Coronary artery (tissue), 2 donors: Measurements from ENCODE around the gene PIMREG.

Experiments
- DNase-seq: peaks from one replicate; pipeline ENCODE4 v3.0.0-alpha.2; 2017; ENCODE audit warnings: low spot score
- H3K27ac ChIP-seq, 2 donors: fragments of 200-600 bp; sonication (generic); one replicate each; pipeline ENCODE4 v1.5.1; 2016 to 2019
- H3K4me3 ChIP-seq: fragments of 200-600 bp; sonication (generic); 2 replicates; pipeline ENCODE4 v1.5.1; 2016; ENCODE audit warnings: mild to moderate bottlenecking, moderate library complexity
- TF ChIP-seq, protein P1 (sequence below): fragments of 200-600 bp; sonication (generic); IDR thresholded peaks from one replicate; pipeline ENCODE4 v1.5.1; 2019; ENCODE audit warnings: antibody characterized with exemption

The PIMREG gene

DNA sequence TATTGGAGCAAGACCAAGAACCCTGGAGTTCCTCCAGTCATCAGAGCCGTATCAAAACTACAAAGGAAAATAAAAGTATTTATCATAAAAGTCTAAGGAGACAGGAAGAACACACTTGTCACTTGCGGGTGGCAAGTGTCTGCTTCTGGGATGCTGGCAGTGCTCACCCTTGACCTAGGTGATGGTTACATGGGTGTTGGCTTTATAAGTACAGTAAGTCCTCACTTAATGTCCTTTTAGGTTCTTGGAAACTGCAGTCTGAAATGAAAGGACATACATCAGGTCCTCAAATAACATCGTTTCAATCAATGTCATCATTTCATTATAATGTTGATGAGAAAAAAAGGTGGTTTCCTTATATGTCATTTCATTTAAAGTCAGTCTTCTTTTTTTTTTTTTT, 6.3 kb upstream of the PIMREG start:
- DNase-seq = no peak
- H3K27ac ChIP-seq = no peak overlapping the region
- TF ChIP-seq, protein P1, sequence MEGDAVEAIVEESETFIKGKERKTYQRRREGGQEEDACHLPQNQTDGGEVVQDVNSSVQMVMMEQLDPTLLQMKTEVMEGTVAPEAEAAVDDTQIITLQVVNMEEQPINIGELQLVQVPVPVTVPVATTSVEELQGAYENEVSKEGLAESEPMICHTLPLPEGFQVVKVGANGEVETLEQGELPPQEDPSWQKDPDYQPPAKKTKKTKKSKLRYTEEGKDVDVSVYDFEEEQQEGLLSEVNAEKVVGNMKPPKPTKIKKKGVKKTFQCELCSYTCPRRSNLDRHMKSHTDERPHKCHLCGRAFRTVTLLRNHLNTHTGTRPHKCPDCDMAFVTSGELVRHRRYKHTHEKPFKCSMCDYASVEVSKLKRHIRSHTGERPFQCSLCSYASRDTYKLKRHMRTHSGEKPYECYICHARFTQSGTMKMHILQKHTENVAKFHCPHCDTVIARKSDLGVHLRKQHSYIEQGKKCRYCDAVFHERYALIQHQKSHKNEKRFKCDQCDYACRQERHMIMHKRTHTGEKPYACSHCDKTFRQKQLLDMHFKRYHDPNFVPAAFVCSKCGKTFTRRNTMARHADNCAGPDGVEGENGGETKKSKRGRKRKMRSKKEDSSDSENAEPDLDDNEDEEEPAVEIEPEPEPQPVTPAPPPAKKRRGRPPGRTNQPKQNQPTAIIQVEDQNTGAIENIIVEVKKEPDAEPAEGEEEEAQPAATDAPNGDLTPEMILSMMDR = no peak
- H3K4me3 ChIP-seq = no peak overlapping the region

DNA sequence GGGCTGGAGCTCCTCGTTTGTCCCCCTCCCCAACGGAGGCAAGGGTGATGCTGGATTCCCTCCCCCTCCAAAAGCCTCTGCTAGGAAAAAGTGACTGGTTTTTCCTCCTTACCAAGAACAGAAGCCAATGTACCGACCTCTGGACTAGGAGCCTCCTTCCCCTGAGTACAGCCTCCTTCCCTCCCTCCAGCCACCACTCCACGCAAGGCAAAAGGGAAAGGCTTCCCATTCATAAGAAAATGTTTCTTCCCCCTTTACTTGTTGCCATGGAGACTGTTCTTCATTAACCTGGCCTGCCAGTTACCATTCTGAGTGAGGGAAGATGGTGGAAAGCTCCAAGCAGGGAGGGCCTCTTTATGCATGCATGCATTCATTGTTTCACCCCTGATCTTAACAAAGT, 4.3 kb upstream of the PIMREG start:
- no peak for DNase-seq
- no peak overlapping the region for H3K4me3 ChIP-seq
- TF ChIP-seq, protein P1 = no peak
- H3K27ac ChIP-seq = no peak overlapping the region

DNA sequence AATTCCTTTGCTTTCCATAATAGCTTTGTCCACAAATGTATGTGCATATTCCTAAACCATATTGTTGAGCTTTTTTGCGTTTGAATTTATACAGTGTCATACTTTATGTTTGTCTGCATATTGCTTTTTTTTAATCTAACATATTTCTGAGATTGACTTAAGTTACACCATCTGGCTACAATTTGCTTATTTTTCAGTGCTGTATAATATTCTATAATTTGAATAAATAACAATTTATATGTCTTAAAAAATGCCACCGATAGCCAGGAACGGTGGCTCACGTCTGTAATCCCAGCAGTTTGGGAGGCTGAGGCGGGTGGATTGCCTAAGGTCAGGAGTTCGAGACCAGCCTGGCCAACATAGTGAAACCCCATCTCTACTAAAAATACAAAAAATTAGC, 1.5 kb upstream of the PIMREG start:
- DNase-seq = no peak
- TF ChIP-seq, protein P1 = no peak
- H3K4me3 ChIP-seq = no peak overlapping the region
- no peak overlapping the region for H3K27ac ChIP-seq

DNA sequence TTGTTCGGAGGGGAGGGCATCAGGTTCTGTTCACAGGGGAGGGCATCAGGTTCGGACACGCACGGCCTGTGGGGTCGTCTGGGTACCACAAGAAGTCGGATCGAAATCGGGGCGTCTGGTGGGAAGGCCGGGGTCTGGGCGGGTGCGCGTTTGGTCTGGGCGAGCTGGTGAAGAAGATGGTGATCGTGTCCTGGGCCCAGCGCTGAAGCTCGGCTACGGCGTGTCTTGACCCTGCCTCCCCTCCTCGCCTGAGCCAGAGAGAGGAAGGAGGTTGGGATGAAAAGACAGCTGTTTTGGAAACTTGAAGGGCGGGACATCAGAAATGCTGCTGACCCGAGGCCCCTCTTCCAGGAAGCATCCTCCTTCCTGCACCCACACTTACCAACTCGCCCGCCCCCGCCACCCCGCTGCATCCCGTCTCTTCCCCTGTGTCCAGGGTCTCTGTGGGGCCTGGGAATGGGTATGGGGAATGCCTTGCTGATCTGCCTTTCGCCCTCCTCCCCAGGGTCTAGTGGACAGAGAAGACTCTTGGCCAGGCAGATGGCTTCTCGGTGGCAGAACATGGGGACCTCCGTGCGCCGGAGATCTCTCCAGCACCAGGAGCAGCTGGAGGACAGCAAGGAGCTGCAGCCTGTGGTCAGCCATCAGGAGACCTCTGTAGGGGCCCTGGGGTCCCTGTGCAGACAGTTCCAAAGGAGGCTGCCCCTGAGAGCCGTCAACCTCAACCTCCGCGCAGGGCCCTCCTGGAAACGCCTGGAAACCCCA, 498 bp downstream of the PIMREG start:
- no peak for DNase-seq
- peak overlapping the region; percentile 74 for H3K4me3 ChIP-seq
- TF ChIP-seq, protein P1 = no peak
- no peak overlapping the region for H3K27ac ChIP-seq

DNA sequence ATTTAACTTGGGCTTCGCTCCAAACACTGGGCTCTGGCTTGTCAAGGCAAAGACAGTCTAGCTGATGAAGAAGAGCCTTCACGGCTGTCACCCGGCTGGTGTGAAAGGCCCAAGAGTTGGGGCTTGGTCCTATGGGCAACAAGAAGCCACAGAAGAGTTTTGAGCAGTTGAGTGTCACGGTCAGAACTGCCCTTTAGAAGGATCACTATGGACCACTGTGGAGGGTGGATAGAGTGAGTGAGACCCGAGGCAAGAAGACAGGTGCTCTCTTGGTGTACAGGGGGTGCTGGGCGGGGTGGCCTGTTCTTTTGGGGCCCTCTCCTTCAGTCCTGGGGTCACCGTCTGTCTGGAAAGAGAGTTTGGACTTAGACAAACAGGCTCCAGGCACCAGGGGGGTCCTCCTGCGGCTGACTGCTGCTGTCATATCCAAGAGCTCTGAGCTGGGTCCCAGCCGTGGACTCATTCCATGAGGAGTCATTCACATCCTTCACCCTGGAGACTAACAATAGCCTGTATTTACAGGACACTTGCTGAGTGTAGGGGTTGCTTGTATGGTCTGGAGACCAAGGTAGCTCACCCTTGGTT, 2.4 kb downstream of the PIMREG start:
- TF ChIP-seq, protein P1 = no peak
- no peak overlapping the region for H3K27ac ChIP-seq
- no peak overlapping the region for H3K4me3 ChIP-seq
- no peak for DNase-seq

DNA sequence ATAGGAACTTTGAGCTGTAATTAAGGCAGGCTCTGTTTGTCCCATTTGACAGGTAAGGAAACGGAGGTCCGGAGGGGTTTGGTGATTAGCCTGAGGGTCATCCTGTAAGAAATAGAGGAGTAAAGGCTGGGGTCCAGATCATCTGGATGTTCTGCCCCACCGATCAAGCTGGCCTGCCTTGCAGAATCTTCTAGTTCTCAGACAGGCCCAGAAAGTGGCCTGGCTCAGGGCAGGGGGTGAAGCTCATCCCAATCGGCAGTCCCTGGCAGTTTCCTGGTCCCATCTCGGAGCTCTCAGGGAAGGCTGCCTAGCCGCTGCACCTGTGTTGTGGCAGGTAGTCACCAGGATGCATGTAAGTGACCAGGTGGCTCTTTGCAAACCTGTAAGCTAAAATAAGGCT, 4.2 kb downstream of the PIMREG start:
- TF ChIP-seq, protein P1 = no peak
- DNase-seq = no peak
- no peak overlapping the region for H3K4me3 ChIP-seq
- no peak overlapping the region for H3K27ac ChIP-seq

DNA sequence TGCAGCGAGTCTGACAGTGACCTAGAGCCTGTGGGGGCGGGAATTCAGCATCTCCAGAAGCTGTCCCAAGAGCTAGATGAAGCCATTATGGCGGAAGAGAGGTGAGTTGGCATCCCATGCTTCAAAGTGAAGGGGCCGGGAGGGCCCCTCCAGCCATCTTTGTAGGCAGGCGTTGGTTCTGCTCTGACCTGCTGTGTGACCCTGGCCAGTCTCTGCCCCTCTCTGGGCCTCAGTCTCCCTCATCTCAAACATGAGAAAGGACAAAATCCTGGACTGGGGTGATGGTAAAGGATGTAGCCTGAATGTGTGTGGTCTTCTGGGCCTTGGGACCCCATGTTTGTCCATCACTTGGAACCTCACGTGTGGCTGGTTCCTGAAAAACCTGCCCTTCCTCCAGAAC, 5.1 kb downstream of the PIMREG start:
- TF ChIP-seq, protein P1 = no peak
- no peak for DNase-seq

More for the DNA sequence above, 5.1 kb downstream of the PIMREG start:
- H3K4me3 ChIP-seq = no peak overlapping the region
- no peak overlapping the region for H3K27ac ChIP-seq
